Stimulated activated CD4-positive, alpha-beta T cell treated with anti-CD3 and anti-CD28 coated beads, TNF-alpha, amount 100 ng/mL, for 24 hours (primary cell): ENCODE data around the gene MIX23.

Experiments
- DNase-seq, 3 experiments: peaks; one replicate each; pipeline ENCODE4 v3.0.0-alpha.2; 2020; ENCODE audit warnings: low read depth in 3 of 3

Gene MIX23

DNA sequence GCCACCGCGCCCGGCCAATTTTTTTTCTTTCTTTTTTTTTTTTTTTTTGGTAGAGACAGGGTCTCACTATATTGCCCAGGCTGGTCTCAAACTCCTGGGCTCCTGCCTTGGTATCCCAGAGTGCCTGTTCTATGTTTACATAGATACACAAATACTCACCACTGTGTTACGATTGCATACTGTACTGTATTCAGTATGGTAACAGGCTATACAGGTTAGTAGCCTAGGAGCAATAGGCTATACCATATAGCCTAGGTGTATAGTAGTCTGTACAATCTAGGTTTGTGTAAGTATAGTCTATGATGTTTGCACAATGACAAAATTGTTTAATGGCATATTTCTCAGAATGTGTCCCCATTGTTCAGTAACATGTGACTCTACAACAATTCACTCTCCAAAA, 31.4 kb downstream of the MIX23 start:
- no peak for DNase-seq

- DNase-seq, result no peak
These were observed 32.1 kb downstream of the MIX23 start for GRCh38 chr3:122350814-122351418.

- no peak for DNase-seq
These were observed 33.9 kb downstream of the MIX23 start for GRCh38 chr3:122349171-122349570.

DNA sequence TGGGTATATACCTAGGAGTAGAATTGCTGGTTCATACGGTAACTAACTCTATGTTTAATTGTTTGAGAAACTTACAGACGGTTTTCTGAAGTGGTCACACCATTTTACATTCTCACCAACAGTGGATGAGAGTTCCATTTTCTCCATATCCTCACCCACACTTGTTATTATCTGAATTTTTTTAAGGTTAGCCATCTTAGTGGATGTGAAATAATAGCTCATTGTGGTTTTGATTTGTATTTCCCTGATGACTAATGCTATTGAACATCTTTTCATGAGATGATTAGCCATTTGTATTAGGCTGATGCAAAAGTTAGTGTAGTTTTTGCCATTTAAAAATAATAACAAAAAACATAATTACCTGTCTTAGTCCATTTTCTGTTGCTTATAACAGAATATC, 39.4 kb downstream of the MIX23 start:
- no peak for DNase-seq

- DNase-seq, result no peak
These were observed 40.2 kb downstream of the MIX23 start for GRCh38 chr3:122342803-122343202.

DNA sequence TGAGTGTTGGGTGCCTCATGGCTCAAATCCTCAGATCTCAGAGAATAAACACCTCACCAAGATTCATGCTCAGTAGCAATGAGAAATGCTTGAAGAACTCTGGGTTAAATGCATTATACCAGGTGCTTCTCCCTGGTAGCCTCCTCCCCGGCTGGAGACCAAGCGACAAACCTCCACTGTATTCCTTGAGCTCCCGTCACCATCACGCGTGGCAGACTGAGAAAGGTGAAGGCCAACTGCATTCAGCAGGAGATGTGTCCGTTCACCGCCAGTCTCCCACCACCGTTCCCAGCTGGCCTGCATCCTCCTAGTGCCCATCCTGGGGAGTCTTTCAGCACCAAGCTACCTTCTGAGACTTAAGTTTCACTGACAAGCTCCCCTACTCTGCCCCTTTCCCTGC, 50.5 kb downstream of the MIX23 start:
- no peak for DNase-seq

GRCh38 chr3:122331886-122332285, 51.1 kb downstream of the MIX23 start:
- no peak for DNase-seq

DNA sequence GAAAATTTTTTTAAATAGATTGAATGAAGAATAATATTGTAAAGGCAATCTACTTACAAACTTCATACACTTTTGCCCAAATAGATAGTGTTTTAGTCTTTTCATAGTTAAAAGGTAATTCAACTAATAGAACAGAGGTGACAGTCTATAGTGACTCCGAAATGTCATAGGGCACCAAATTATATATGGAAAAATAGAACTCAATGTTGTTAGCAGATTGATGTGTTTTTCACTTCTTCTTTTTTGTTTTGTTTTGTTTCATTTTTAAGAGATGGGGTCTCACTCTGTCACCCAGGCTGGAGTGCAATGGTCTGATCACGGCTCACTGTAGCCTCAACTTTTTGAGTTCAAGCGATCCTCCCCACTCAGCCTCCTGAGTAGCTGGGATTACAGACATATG, 57.3 kb downstream of the MIX23 start:
- no peak for DNase-seq

DNA sequence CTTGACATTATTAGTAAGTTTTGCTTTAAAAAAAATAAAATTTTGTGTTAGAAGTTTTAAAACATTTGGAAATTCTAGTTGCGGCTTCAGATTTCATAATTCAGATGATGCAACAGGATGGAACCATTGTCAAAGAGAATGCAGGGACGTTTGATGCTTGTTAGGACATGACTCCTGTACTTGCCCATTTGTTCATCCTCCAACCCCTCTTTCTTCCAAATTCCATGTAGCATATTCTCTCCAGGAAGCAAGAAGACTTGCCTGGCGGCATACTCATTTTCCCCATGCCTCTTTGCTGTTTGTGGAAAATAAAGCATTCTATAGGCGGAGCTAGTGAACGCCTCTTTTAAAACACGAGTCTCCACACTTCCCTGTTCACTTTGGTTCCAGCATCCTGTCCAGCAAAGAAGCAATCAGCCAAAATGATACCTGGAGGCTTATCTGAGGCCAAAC, 58.1 kb downstream of the MIX23 start, which contains the start of gene CSTA:
Gene CSTA (plus strand): TSS at position 378 of the 453 bp plus-strand sequence. CDS start 45 bp downstream, at position 423.
- DNase-seq, result no peak

GRCh38 chr3:122322095-122323075, 60.6 kb downstream of the MIX23 start:
- peak in 1 of 3 experiments; percentile 12 for DNase-seq

DNA sequence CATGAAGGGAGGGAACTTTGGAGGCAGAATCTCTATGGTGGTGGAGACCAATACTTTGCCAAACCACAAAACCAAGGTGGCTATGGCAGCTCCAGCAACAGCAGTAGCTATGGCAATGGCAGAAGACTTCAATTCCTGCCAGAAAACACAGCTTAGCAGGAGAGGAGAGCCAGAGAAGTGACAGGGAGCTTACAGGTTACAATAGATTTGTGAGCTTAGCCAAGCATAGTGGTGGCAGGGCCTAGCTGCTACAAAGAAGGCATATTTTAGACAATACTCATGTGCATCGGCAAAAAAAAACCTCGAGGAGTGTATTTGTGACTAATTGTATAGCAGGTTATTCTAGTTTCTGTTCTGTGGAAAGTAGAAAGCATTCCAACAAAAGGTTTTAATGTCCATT, 64.4 kb downstream of the MIX23 start:
- no peak for DNase-seq

DNA sequence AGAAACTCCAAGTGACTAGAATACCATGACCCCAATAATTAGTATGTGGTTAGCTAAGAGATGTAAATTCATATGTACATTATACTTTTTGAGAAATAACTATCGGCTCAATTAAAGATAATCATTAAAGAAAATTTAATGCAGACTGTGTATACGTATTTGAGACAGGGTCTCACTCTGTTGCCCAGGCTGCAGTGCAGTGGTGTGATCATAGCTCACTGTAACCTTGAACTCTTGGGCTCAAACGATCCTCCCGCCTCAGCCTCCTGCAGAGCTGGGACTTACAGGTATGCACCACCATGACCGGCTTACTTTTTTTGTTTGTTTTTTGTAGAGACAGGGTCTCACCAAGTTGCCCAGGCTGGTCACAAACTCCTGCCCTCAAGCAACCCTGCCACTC, 66.7 kb downstream of the MIX23 start:
- no peak for DNase-seq

DNA sequence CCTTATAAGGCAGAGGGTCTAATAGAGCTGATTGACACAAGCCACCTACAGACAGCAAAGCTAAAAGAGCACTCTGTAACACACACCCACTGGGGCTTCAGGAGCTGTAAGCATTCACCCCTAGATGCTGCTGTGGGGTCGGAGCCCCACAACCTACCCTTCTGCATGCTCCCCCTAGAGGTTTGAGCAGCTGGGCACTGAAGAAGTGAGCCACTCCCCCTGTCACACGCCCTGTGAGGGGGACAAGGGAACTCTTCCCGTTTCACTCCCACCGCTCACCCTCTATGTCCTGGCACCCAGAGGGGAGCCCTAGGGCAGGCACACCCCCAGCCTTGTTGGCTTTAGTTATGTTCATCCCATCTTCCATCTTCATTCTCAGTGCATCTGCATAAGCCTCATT, 67.4 kb downstream of the MIX23 start:
- DNase-seq, result no peak

DNA sequence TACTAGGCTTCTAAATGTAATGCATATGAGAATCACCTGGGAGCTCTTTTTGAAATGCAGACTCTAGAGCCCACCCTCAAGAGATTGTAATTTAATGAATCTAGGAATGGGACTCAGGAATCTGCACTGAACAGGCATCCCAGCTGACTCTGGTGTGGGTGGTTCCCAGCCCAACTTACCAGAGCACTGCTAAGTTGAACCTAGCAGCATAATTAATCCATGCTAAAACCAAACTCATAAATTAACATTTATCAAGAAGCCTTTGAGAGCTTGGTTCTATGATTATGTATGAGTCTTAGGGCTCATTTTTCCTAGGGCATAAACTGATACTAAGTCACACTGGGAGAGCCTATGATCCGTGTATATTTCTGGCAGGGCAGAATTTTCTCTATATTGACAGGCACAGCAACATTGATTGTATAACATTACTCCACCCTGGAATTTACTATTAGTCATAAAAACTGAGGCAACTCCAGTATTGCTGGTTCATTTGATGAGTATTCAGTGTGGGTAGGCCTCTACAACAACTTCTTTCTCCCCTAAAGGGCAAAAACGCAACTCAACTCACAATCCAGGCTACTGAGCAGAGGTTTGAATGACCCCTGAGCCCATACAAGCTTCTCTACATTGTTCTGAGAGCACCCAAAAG, 68.7 kb downstream of the MIX23 start:
- DNase-seq, result no peak

DNA sequence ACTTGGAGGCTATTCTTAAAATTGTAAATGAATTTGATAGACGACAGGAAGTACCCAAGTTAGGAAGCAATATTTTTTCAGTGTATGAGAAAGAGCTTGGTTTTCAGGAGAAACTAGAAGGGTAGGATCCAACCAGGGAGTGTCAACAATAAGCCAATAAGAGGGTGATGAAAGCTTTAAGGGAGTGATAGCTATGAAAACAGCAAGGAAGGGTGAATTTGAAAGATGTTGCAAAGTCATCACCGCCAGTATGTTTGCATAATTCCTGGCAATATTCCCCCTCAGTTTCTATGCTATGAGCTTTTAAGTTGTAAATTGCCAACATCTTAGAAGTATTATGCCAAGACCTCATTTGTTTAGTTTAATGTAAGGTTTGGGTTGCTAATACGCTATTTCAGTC, 69.8 kb downstream of the MIX23 start:
- no peak for DNase-seq

DNA sequence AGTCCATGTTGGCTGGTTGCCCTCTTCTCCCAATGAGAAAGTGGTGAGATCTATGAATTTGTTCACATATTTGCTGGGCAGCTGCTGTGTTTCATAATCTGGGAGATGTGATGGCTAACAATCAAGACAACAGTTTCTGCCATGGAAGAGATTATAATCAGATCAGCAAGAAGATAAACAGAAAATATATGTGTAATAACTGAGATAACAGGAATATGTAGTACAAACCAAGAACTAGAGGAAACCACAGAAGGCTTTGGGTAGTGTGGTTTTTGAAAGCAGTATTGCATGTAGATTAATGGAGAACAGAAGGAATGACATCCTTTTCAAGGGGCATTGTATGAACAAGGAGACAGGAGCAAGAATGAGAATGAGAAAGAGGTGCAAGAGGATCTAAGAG, 70.2 kb downstream of the MIX23 start:
- no peak for DNase-seq

DNA sequence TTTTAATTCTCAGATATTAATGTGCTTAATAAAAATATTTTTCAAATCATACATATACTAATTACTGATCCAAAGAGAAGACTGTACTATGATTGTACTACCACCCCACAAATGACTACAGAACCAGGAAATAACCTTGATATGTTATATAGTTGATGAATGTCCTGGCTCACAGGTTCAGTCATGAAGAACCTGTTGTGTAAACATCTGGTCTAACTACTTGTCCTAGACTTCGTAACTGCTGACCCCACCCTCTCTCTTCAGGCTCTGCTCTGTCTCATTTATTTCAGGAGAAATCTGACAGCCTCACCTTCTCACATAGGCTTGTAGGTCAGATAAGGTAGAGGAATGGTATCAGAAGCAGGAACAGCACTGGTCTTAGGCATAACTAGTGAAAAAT, 72.7 kb downstream of the MIX23 start:
- no peak for DNase-seq
